ENCODE measurements around the gene CNBP. TPM values are rescaled to one million over a fixed set of nuclear protein-coding genes. Genes with fewer than 3 reads are reported as not detected.
A peak's percentile ranks its signal among the peaks of the same experiment; 100 is the strongest.

The CNBP gene
- total and polyA plus RNA-seq, 9 of the 15 experiments (the other 6 are each of a cell fraction or from before 2014, with no cell fraction given), result 284 to 717 (median 412) TPM

DNA sequence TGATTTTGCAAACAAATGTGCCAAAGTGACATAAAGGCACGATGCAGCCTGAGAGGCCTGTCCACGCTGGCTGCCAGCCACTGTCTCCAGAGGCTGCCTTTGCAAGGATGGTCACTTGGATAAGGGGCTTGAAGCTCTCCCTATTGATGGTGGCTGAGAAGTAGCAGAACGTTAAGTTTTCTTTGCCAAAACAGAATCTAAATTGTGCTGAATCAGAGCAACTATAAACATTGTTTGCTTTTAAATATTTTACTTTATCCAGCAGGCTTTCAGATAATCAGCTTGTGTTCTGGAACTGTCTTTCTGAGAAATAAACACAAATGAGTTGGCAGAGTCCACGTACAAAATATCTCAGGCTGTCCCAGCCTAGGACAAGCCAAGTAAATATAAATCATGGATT, 23.8 kb upstream of the CNBP start:
- no peaks in the 10 kb centered on the region for H3K79me2 ChIP-seq (ENCODE audit: control insufficient read depth, insufficient read depth, low read length)
- H3K4me2 ChIP-seq (ENCODE audit: insufficient read depth, low read length), result peak overlapping the region; percentile 1; the same call in 1 of the 2 replicates
- intact Hi-C loops (cut with micrococcal nuclease) (no loop called here), in situ Hi-C loops (cut with MboI) (no loop called here)
- peaks cover 4 to 9% of the 10 kb centered on the region in 2 experiments; a peak in 4 of 5 replicates for H3K4me1 ChIP-seq (replicated peaks in 1 of 2; ENCODE audit: control insufficient read depth in 2 of 2, insufficient read depth in 2 of 2, low read length in 2 of 2)
- WGBS (ENCODE audit: insufficient coverage, low coverage, missing lambda C conversion rate), result 10% methylated on average over 4 of the region's 4 CpGs
- peak overlapping the region; percentile 65 for H2AFZ ChIP-seq (ENCODE audit: low read depth, low read length)
- H3K36me3 ChIP-seq (ENCODE audit: control insufficient read depth, insufficient read depth, low read length), result no peaks in the 10 kb centered on the region
- no peak overlapping the region for H3K4me3 ChIP-seq
- FAIRE-seq (peak; percentile 52), ATAC-seq (peak; percentile 41; the same call in 1 of the 3 replicates), DNase-seq (ENCODE audit: extremely low read depth in 1 of 4, low spot score in 3 of 4) (no peak)
- TF ChIP-seq, protein P1, sequence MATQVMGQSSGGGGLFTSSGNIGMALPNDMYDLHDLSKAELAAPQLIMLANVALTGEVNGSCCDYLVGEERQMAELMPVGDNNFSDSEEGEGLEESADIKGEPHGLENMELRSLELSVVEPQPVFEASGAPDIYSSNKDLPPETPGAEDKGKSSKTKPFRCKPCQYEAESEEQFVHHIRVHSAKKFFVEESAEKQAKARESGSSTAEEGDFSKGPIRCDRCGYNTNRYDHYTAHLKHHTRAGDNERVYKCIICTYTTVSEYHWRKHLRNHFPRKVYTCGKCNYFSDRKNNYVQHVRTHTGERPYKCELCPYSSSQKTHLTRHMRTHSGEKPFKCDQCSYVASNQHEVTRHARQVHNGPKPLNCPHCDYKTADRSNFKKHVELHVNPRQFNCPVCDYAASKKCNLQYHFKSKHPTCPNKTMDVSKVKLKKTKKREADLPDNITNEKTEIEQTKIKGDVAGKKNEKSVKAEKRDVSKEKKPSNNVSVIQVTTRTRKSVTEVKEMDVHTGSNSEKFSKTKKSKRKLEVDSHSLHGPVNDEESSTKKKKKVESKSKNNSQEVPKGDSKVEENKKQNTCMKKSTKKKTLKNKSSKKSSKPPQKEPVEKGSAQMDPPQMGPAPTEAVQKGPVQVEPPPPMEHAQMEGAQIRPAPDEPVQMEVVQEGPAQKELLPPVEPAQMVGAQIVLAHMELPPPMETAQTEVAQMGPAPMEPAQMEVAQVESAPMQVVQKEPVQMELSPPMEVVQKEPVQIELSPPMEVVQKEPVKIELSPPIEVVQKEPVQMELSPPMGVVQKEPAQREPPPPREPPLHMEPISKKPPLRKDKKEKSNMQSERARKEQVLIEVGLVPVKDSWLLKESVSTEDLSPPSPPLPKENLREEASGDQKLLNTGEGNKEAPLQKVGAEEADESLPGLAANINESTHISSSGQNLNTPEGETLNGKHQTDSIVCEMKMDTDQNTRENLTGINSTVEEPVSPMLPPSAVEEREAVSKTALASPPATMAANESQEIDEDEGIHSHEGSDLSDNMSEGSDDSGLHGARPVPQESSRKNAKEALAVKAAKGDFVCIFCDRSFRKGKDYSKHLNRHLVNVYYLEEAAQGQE (IDR thresholded peaks at IDR 0.05; ENCODE audit: borderline replicate concordance), result no peak
- TF ChIP-seq, protein P1 (CRISPR knock-in tag; IDR thresholded peaks at IDR 0.05; ENCODE audit: low read depth), result no peak
- peak; percentile 69 for TF ChIP-seq ZNF316 (IDR thresholded peaks at IDR 0.05)
- peak; percentile 51 for TF ChIP-seq C11orf30 (IDR thresholded peaks at IDR 0.05; ENCODE audit: low read depth)
- peak overlapping the region in 1 of 2 experiments; percentile 55; a peak in 1 of 4 replicates for H3K9ac ChIP-seq (ENCODE audit: insufficient read depth in 1 of 2, low read depth in 2 of 2, low read length in 2 of 2)
- CTCF ChIA-PET (ENCODE audit: low intra/inter-chr PET ratio), result no interaction called here
- POLR2A ChIA-PET, result interaction anchor here (0.9 to 1.2 kb wide), 3 partner anchors 11 to 21 kb away, joined by 3 to 5 read pairs (median 3); no protein-coding TSS in a partner anchor
- H3K27me3 ChIP-seq (ENCODE audit: control insufficient read depth in 2 of 2, insufficient read depth in 2 of 2, low read length in 2 of 2), result no peaks in the 10 kb centered on the region
- BruUV-seq (replicated peaks), result no TSS peak
- no peaks in the 10 kb centered on the region for H3K9me1 ChIP-seq (ENCODE audit: control insufficient read depth, insufficient read depth, low read length)
- H3K27ac ChIP-seq (ENCODE audit: extremely low read depth, low read depth, low read length), result peak overlapping the region; percentile 30; the same call in 1 of the 3 replicates
- no peaks in the 10 kb centered on the region for H4K20me1 ChIP-seq (replicated peaks; ENCODE audit: control insufficient read depth, insufficient read depth, low read length)
- H3K9me3 ChIP-seq (replicated peaks; ENCODE audit: control insufficient read depth, insufficient read depth, low read depth, low read length), result no peaks in the 10 kb centered on the region

Data from K562 (cell line).